Measurements from ENCODE around the gene ARHGEF7.

GRCh38 chr13:111319521-111319920 lies 204.4 kb downstream of the ARHGEF7 start:
- TF ChIP-seq, protein P1, sequence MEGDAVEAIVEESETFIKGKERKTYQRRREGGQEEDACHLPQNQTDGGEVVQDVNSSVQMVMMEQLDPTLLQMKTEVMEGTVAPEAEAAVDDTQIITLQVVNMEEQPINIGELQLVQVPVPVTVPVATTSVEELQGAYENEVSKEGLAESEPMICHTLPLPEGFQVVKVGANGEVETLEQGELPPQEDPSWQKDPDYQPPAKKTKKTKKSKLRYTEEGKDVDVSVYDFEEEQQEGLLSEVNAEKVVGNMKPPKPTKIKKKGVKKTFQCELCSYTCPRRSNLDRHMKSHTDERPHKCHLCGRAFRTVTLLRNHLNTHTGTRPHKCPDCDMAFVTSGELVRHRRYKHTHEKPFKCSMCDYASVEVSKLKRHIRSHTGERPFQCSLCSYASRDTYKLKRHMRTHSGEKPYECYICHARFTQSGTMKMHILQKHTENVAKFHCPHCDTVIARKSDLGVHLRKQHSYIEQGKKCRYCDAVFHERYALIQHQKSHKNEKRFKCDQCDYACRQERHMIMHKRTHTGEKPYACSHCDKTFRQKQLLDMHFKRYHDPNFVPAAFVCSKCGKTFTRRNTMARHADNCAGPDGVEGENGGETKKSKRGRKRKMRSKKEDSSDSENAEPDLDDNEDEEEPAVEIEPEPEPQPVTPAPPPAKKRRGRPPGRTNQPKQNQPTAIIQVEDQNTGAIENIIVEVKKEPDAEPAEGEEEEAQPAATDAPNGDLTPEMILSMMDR (IDR thresholded peaks at IDR 0.05): no peak
- TF ChIP-seq SP1 (CRISPR knock-in tag; conservative IDR thresholded peaks at IDR 0.05) (no peak), ZNF281 (CRISPR knock-in tag; IDR thresholded peaks at IDR 0.05) (no peak), ARID4B (CRISPR knock-in tag; IDR thresholded peaks at IDR 0.05; ENCODE audit: borderline replicate concordance) (no peak), TEAD4 (CRISPR knock-in tag; IDR thresholded peaks at IDR 0.05) (no peak), FOXJ3 (CRISPR knock-in tag; IDR thresholded peaks at IDR 0.05; ENCODE audit: borderline replicate concordance) (no peak), CREM (CRISPR knock-in tag; IDR thresholded peaks at IDR 0.05) (no peak), HMGXB4 (CRISPR knock-in tag; IDR thresholded peaks at IDR 0.05) (no peak)
- TF ChIP-seq, protein P2, sequence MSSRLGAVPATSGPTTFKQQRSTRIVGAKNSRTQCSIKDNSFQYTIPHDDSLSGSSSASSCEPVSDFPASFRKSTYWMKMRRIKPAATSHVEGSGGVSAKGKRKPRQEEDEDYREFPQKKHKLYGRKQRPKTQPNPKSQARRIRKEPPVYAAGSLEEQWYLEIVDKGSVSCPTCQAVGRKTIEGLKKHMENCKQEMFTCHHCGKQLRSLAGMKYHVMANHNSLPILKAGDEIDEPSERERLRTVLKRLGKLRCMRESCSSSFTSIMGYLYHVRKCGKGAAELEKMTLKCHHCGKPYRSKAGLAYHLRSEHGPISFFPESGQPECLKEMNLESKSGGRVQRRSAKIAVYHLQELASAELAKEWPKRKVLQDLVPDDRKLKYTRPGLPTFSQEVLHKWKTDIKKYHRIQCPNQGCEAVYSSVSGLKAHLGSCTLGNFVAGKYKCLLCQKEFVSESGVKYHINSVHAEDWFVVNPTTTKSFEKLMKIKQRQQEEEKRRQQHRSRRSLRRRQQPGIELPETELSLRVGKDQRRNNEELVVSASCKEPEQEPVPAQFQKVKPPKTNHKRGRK (CRISPR knock-in tag; IDR thresholded peaks at IDR 0.05; ENCODE audit: borderline replicate concordance): no peak
